ENCODE data around the gene CEP131.

DNA sequence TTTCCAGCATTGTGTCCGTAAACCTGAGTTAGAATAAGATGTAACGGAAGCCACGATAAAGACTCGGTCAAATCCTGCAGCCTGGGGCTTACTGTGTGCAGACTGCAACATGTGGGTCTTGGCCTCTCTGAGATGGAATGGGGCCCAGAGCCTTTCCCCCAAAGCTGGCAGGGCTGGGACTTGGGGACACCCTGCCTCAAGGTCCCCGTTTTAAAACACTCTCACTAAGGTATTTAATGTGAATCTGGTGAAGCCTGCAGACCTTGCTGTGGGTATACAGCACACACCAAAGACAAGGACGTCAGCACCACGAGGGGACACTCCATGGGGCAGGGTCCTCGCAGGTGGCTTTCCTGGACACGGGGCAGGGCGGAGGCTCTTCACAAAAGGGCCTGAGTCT lies 18.4 kb upstream of the CEP131 start:
- TF ChIP-seq, protein P1, sequence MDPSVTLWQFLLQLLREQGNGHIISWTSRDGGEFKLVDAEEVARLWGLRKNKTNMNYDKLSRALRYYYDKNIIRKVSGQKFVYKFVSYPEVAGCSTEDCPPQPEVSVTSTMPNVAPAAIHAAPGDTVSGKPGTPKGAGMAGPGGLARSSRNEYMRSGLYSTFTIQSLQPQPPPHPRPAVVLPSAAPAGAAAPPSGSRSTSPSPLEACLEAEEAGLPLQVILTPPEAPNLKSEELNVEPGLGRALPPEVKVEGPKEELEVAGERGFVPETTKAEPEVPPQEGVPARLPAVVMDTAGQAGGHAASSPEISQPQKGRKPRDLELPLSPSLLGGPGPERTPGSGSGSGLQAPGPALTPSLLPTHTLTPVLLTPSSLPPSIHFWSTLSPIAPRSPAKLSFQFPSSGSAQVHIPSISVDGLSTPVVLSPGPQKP (IDR thresholded peaks at IDR 0.05; ENCODE audit: borderline replicate concordance, low read depth, low read length) = no peak
- TF ChIP-seq, protein P2, sequence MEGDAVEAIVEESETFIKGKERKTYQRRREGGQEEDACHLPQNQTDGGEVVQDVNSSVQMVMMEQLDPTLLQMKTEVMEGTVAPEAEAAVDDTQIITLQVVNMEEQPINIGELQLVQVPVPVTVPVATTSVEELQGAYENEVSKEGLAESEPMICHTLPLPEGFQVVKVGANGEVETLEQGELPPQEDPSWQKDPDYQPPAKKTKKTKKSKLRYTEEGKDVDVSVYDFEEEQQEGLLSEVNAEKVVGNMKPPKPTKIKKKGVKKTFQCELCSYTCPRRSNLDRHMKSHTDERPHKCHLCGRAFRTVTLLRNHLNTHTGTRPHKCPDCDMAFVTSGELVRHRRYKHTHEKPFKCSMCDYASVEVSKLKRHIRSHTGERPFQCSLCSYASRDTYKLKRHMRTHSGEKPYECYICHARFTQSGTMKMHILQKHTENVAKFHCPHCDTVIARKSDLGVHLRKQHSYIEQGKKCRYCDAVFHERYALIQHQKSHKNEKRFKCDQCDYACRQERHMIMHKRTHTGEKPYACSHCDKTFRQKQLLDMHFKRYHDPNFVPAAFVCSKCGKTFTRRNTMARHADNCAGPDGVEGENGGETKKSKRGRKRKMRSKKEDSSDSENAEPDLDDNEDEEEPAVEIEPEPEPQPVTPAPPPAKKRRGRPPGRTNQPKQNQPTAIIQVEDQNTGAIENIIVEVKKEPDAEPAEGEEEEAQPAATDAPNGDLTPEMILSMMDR (conservative IDR thresholded peaks at IDR 0.05; ENCODE audit: low read depth, low read length) = no peak
- TF ChIP-seq, protein P3, sequence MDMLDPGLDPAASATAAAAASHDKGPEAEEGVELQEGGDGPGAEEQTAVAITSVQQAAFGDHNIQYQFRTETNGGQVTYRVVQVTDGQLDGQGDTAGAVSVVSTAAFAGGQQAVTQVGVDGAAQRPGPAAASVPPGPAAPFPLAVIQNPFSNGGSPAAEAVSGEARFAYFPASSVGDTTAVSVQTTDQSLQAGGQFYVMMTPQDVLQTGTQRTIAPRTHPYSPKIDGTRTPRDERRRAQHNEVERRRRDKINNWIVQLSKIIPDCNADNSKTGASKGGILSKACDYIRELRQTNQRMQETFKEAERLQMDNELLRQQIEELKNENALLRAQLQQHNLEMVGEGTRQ (IDR thresholded peaks at IDR 0.05; ENCODE audit: low read depth, low read length) = no peak
- TF ChIP-seq POLR2A (IDR thresholded peaks at IDR 0.05; ENCODE audit: low read depth, low read length) (no peak), SMC3 (IDR thresholded peaks at IDR 0.05; ENCODE audit: low read depth, low read length) (no peak), CEBPB (IDR thresholded peaks at IDR 0.05; ENCODE audit: low read depth, low read length) (no peak)

All from IMR-90 (cell line).